ENCODE measurements around the gene OGFR.

GRCh38 chr20:62792940-62793756 lies 11.5 kb upstream of the OGFR start:
- no peak for TF ChIP-seq HIC1 (tag by site-specific recombination; IDR thresholded peaks at IDR 0.05)
- no peak for TF ChIP-seq ATF2 (tag by site-specific recombination; IDR thresholded peaks at IDR 0.05; ENCODE audit: low read depth)
- no peak for TF ChIP-seq CTCF (tag by site-specific recombination; IDR thresholded peaks at IDR 0.05)
- no peak for TF ChIP-seq ZNF362 (tag by site-specific recombination; IDR thresholded peaks at IDR 0.05)
- TF ChIP-seq ZNF692 (tag by site-specific recombination; IDR thresholded peaks at IDR 0.05), result no peak
- no peak for TF ChIP-seq ZBTB48 (tag by site-specific recombination; IDR thresholded peaks at IDR 0.05)
- no peak for TF ChIP-seq TCF7L2 (IDR thresholded peaks at IDR 0.05; ENCODE audit: borderline replicate concordance, low read depth, low read length)
- no peak for TF ChIP-seq ZNF133 (tag by site-specific recombination; IDR thresholded peaks at IDR 0.05)
- TF ChIP-seq YY1 (tag by site-specific recombination; IDR thresholded peaks at IDR 0.05), result no peak
- no peak for TF ChIP-seq ZNF792 (tag by site-specific recombination; IDR thresholded peaks at IDR 0.05)
- TF ChIP-seq REST (tag by site-specific recombination; IDR thresholded peaks at IDR 0.05), result no peak
- TF ChIP-seq ZNF138 (tag by site-specific recombination; IDR thresholded peaks at IDR 0.05; ENCODE audit: borderline replicate concordance), result no peak
- no peak for TF ChIP-seq MZF1 (tag by site-specific recombination; IDR thresholded peaks at IDR 0.05; ENCODE audit: borderline replicate concordance)
- TF ChIP-seq TSHZ1 (tag by site-specific recombination; IDR thresholded peaks at IDR 0.05; ENCODE audit: borderline replicate concordance), result no peak
